Hepatocyte (in vitro differentiated cells): ENCODE data around the gene TUBB2A. TPM values are rescaled to one million over a fixed set of nuclear protein-coding genes. Genes with fewer than 3 reads are reported as not detected.
"Not testable (repeated sequence)": the region's sequence is repeated elsewhere in the genome, so short reads cannot be mapped to it uniquely, and the experiment has no call there.

Source experiments
- DNase-seq: peaks from one replicate; pipeline ENCODE4 v3.0.0-alpha.2; 2016; ENCODE audit warnings: low spot score
- H2AFZ ChIP-seq: fragments of 200-600 bp; sonication (generic); 2 replicates; pipeline ENCODE4 v1.6.0; 2016; ENCODE audit warnings: antibody characterized with exemption, mild to moderate bottlenecking
- H3K27ac ChIP-seq: fragments of 200-600 bp; sonication (generic); 2 replicates; pipeline ENCODE4 v1.5.1; 2016; ENCODE audit warnings: mild to moderate bottlenecking
- H3K27me3 ChIP-seq: fragments of 200-600 bp; sonication (generic); 2 replicates; pipeline ENCODE4 v1.6.1; 2016
- H3K36me3 ChIP-seq: fragments of 200-600 bp; sonication (generic); replicated peaks from 2 replicates; pipeline ENCODE4 v1.5.1; 2016; ENCODE audit warnings: low read depth; ENCODE audit not compliant: insufficient read depth
- H3K4me1 ChIP-seq: fragments of 200-600 bp; sonication (generic); 2 replicates; pipeline ENCODE4 v1.5.1; 2016; ENCODE audit warnings: mild to moderate bottlenecking, moderate library complexity; ENCODE audit not compliant: insufficient read depth
- H3K4me2 ChIP-seq: fragments of 200-600 bp; sonication (generic); 2 replicates; pipeline ENCODE4 v1.6.0; 2016
- H3K4me3 ChIP-seq: fragments of 200-600 bp; sonication (generic); 2 replicates; pipeline ENCODE4 v1.5.1; 2016; ENCODE audit warnings: mild to moderate bottlenecking
- H3K79me2 ChIP-seq: fragments of 200-600 bp; sonication (generic); 2 replicates; pipeline ENCODE4 v1.6.0; 2017; ENCODE audit warnings: mild to moderate bottlenecking
- H3K9me2 ChIP-seq: fragments of 200-600 bp; sonication (generic); replicated peaks from 2 replicates; pipeline ENCODE4 v1.6.0; 2017; ENCODE audit warnings: mild to moderate bottlenecking; ENCODE audit not compliant: insufficient read depth
- H3K9me3 ChIP-seq: fragments of 200-600 bp; sonication (generic); 2 replicates; pipeline ENCODE4 v1.5.1; 2016; ENCODE audit warnings: low read depth, mild to moderate bottlenecking
- H4K20me1 ChIP-seq: fragments of 200-600 bp; sonication (generic); 2 replicates; pipeline ENCODE4 v1.6.0; 2016; ENCODE audit warnings: mild to moderate bottlenecking; ENCODE audit not compliant: insufficient read depth, poor library complexity, severe bottlenecking
- CTCF ChIP-seq: fragments of 200-600 bp; sonication (generic); IDR thresholded peaks from 2 replicates; pipeline ENCODE4 v1.5.1; 2016; ENCODE audit warnings: antibody characterized with exemption, mild to moderate bottlenecking; ENCODE audit not compliant: poor library complexity
- EZH2 ChIP-seq: fragments of 200-600 bp; sonication (generic); IDR thresholded peaks from 2 replicates; pipeline ENCODE4 v1.6.1; 2016; ENCODE audit warnings: antibody characterized with exemption, mild to moderate bottlenecking, borderline replicate concordance
- EZH2phosphoT487 ChIP-seq: fragments of 200-600 bp; sonication (generic); IDR thresholded peaks from one replicate; pipeline ENCODE4 v1.6.1; 2018; ENCODE audit warnings: antibody characterized with exemption, mild to moderate bottlenecking, low read depth, moderate library complexity; ENCODE audit not compliant: unreplicated experiment, severe bottlenecking
- WGBS: methylation state at CpG from one replicate; pipeline ENCODE4 v1.1.6; 2016; ENCODE audit warnings: low lambda C conversion rate; ENCODE audit errors: missing lambda C conversion rate; 5-methylcytosine and 5-hydroxymethylcytosine counted together
- polyA plus RNA-seq: library from polyadenylated mRNA; unstranded; fragments of >200 nt; fragmentation: Nextera tagmentation; extraction: Ambion mirVana; gene quantifications from 2 replicates; pipeline ENCODE4 v1.2.1, GENCODE V29; 2016
- total RNA-seq: library from RNA; depleted of rRNA; stranded (reverse); fragments of >200 nt; gene quantifications from 2 replicates; pipeline ENCODE4 v1.2.3, GENCODE V29; 2014

The TUBB2A gene
- total and polyA plus RNA-seq, 2 experiments from 2014 or later, result 115 to 183 TPM

DNA sequence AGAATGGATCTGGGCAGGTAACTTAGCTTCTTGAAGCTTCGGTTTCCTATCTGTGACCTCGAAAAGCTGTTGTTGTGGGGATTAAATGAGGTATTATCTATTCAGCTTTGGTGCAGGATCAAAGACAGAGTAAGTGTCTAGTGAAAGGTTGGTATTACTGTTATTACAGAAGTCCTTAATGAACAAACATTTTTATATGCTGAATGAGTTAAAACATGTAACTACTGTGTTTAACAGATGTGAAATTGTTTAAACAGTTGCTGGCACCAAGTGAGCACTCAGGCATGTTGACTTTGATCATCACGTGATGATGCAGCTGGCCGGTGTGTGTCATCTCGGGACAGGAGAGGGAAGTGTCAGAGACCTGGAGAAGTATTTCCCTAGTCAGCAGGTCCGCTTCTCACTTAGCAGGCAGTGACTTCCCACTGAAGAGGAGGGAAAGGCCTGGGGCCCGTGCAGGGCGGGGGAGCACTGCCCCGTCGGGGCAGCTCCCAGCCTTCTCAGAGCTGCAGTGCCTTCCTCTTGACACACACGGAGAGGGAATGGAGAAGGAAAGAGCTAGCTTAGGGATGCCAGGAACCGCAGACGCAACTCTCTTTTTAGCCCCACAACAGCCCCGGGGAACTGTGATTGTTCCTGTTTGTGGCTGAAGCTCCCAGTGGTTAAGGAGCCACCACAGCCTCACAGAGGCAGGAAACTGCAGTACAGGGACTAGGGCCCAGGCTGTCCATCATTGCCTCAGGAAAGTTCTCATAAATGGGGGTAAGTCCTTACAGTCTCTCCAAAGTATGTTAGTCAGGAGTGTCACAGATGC, 18.0 kb downstream of the TUBB2A start:
- Histone ChIP-seq H3K4me2 (peak overlapping the region; percentile 38), H2AFZ (no peak overlapping the region), H3K4me1 (peaks cover 17% of the 10 kb centered on the region), H3K4me3 (no peak overlapping the region), H3K79me2 (no peaks in the 10 kb centered on the region), H3K27ac (peak overlapping the region; percentile 67), H3K27me3 (no peaks in the 10 kb centered on the region), H3K9me3 (no peaks in the 10 kb centered on the region), H3K9me2 (no peaks in the 10 kb centered on the region), H3K36me3 (no peaks in the 10 kb centered on the region), H4K20me1 (no peaks in the 10 kb centered on the region)
- DNase-seq, result peak; percentile 82
- no peak for TF ChIP-seq EZH2phosphoT487
- WGBS, result 63% methylated on average over 14 of the region's 14 CpGs

GRCh38 chr6:3138341-3138740, 19.0 kb downstream of the TUBB2A start:
- Histone ChIP-seq H3K27ac (peak overlapping the region; percentile 60), H4K20me1 (no peaks in the 10 kb centered on the region), H3K9me2 (no peaks in the 10 kb centered on the region), H3K4me3 (no peak overlapping the region), H3K79me2 (no peaks in the 10 kb centered on the region), H3K27me3 (no peaks in the 10 kb centered on the region), H3K4me2 (no peak overlapping the region), H3K4me1 (peaks cover 17% of the 10 kb centered on the region), H2AFZ (no peak overlapping the region), H3K36me3 (no peaks in the 10 kb centered on the region), H3K9me3 (no peaks in the 10 kb centered on the region)
- DNase-seq, result no peak
- no peak for TF ChIP-seq CTCF
- no peak for TF ChIP-seq EZH2
- no peak for TF ChIP-seq EZH2phosphoT487
- whole genome bisulfite sequencing, result 93% methylated on average over 1 of the region's 1 CpG

DNA sequence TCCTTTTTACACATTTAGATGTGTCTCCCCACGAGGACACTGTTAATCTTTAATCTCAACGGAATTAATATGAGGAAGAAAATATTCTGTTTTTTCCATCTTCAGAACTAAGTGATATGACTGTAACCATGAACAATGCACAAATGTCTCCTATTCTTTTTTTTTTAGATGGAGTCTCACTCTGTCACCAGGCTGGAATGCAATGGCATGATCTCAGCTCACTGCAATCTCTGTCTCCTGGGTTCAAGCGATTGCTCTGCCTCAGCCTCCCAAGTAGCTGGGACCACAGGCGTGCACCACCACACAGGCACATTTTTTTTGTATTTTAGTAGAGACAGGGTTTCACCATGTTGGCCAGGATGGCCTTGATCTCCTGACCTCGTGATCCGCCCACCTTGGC, 19.5 kb downstream of the TUBB2A start:
- H3K4me1 ChIP-seq, result peaks cover 17% of the 10 kb centered on the region
- not testable (repeated sequence) for H3K9me2 ChIP-seq, DNase-seq, H3K79me2 ChIP-seq, H3K9me3 ChIP-seq, H3K27ac ChIP-seq, H3K4me3 ChIP-seq, H3K4me2 ChIP-seq, H4K20me1 ChIP-seq, H2AFZ ChIP-seq, H3K27me3 ChIP-seq, H3K36me3 ChIP-seq
- WGBS, result 97% methylated on average over 6 of the region's 6 CpGs

DNA sequence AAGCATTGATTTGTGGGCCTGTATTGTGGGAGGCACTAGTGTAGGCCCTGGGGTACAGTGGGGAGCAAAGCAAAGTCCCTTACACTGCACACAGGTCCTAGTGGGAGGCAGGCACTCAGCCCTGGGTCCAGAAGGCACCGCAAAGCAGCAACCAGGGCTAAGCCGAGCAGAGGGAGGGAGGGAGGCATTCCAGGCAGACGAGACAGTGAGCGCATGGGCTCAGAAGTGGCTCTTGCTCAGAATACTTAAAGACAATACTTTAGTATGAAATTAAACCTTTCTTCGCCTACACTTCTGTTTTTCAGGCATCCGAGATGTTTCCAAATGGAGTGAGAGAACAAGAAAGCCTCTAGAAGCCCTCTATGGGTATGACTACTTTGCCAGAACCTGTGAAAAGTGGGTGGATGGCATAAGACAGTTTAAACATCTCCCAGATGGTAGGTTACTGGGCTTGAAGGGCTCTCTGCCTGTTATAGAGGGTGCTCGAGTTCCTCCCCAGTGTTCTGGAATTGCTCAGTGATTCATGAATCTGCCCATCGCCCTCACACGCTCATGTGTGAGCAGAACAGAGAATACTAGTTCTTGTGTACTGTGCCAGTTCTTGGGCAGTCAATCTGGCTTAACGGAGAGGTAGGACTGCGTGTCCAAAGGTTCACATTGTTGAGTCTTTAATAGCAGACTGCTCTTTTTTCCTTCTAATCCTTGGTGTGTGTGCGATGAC, 20.1 kb downstream of the TUBB2A start:
- Histone ChIP-seq H3K4me3 (no peak overlapping the region), H2AFZ (no peak overlapping the region), H3K27me3 (no peaks in the 10 kb centered on the region), H3K27ac (no peak overlapping the region), H3K36me3 (no peaks in the 10 kb centered on the region), H3K4me2 (no peak overlapping the region), H3K9me3 (no peaks in the 10 kb centered on the region), H3K79me2 (no peaks in the 10 kb centered on the region), H4K20me1 (no peaks in the 10 kb centered on the region), H3K9me2 (no peaks in the 10 kb centered on the region), H3K4me1 (peaks cover 17% of the 10 kb centered on the region)
- no peak for DNase-seq
- 92% methylated on average over 12 of the region's 12 CpGs for WGBS
- TF ChIP-seq EZH2 (no peak), EZH2phosphoT487 (no peak), CTCF (no peak)
